Aorta (tissue), 5 donors: Measurements from ENCODE around the gene MAML2. TPM values are rescaled to one million over a fixed set of nuclear protein-coding genes. Genes with fewer than 3 reads are reported as not detected.

Source experiments
- ATAC-seq: fragments of 200-7000 bp; cut with Tn5 transposase; one replicate; pipeline ENCODE4 v1.9.1; 2022; ENCODE audit warnings: moderate library complexity; ENCODE audit not compliant: low FRiP score
- DNase-seq, 2 donors: peaks; one replicate each; pipeline ENCODE4 v3.0.0-alpha.2; 2020
- H3K27ac ChIP-seq, 2 donors: one replicate each; pipeline ENCODE4 v1.5.1; 2013; ENCODE audit warnings: low read length in 2 of 2, mild to moderate bottlenecking in 2 of 2, moderate library complexity in 2 of 2, control low read depth in 1 of 2, inconsistent platforms in 1 of 2, low read depth in 1 of 2
- H3K27me3 ChIP-seq, 2 donors: one replicate each; pipeline ENCODE4 v1.6.1; 2013; ENCODE audit warnings: control low read depth in 1 of 2, low read length in 1 of 2, mild to moderate bottlenecking in 1 of 2, moderate library complexity in 1 of 2; ENCODE audit not compliant: insufficient read depth in 2 of 2, control insufficient read depth in 1 of 2
- H3K36me3 ChIP-seq, 2 donors: one replicate each; pipeline ENCODE4 v1.6.1; 2013; ENCODE audit warnings: control low read depth in 1 of 2, low read length in 1 of 2, mild to moderate bottlenecking in 1 of 2; ENCODE audit not compliant: insufficient read depth in 2 of 2, control insufficient read depth in 1 of 2
- H3K4me1 ChIP-seq, 2 donors: one replicate each; pipeline ENCODE4 v1.6.1; 2013; ENCODE audit warnings: low read length in 2 of 2, control low read depth in 1 of 2, mild to moderate bottlenecking in 1 of 2, moderate library complexity in 1 of 2; ENCODE audit not compliant: insufficient read depth in 2 of 2, control insufficient read depth in 1 of 2
- H3K4me3 ChIP-seq, 2 donors: one replicate each; pipeline ENCODE4 v1.5.1; 2013; ENCODE audit warnings: low read length in 2 of 2, control low read depth in 1 of 2, mild to moderate bottlenecking in 1 of 2
- H3K9me3 ChIP-seq: one replicate; pipeline ENCODE4 v1.6.1; 2013; ENCODE audit warnings: mild to moderate bottlenecking, low read length; ENCODE audit not compliant: control insufficient read depth
- WGBS, 2 donors: extraction: QIAGEN DNeasy Blood & Tissue Kit; methylation state at CpG; one replicate each; pipeline ENCODE4 v1.1.7; 2013; 5-methylcytosine and 5-hydroxymethylcytosine counted together
- intact Hi-C, 2 donors: fragments of 100-400 bp; cut with DNase I; formaldehyde crosslinking; loops; one replicate each; pipeline versions ENCODE4 v1.14.2 to v1.15.0; 2022
- polyA plus RNA-seq, 2 donors: library from polyadenylated mRNA; stranded (reverse); fragments of 200-250 nt; gene quantifications; one replicate each; pipeline ENCODE4 v1.2.3, GENCODE V29; 2013
- total RNA-seq, 2 donors: library from RNA; stranded (reverse); fragmentation: NEBNext Ultra II Directional; extraction: Animal tissue kit (Norgen Biotek cat#: 25700); gene quantifications; one replicate each; pipeline ENCODE4 v1.2.1, GENCODE V29; 2021
- donor health status: healthy with polysubstance abuse.
- donor health status: Bipolar disorder and iron deficiency.
- donor health status: DM: no; HTN: no; CAD: no.
- donor health status: DM: no; HTN: no; CAD: no.
- donor health status: DM: yes; HTN: yes; CAD: no.

The MAML2 gene
- total and polyA plus RNA-seq, 4 donors, result 6.0 to 27.5 (median 14.0) TPM

DNA sequence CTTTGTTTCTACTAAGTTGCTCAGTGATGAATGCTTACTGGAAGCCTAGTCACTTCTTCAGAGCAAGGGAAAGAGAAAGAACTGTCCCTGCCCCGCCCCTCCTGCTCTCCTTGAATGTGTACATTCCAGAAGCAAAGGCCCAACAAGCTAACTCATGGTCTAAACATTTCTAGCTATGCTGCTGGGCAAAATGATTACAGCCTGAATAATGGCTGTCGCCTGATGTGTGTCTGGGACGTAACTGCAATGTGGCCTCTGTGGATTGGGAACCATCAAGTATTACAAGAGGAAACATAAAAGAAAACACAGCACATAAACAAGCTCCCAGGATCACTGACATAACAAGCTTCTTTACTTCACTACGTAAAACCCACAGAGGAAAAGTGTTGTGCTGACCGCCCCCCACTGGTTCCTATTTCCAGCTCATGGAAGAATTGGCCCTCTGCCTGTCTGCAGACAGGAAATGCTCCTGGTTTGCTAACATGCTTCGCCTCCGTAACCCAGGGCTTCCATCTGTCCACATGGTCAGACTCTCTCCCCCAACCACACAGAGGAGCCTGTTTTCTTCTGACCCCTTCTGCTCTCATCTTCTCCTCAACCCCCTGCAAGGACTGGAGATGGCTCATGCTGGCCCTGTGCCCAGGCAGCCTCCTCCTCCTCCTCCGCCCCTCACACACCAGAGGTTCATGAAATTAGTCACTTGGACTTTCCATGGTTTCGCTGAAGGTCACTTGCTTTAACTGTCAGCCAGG lies 187.2 kb downstream of the MAML2 start:
- Histone ChIP-seq H3K9me3 (no peaks in the 10 kb centered on the region), H3K4me1 (peaks cover 7 to 8% of the 10 kb centered on the region in 2 donors), H3K27ac (peak overlapping the region in 1 of 2 donors; percentile 95), H3K4me3 (no peak overlapping the region), H3K36me3 (no peaks in the 10 kb centered on the region), H3K27me3 (no peaks in the 10 kb centered on the region)
- intact Hi-C loops, result no loop called here
- DNase-seq (peak; percentile 85 to 88), ATAC-seq (peak; percentile 76)
- 46% methylated on average over 9 of the region's 9 CpGs for WGBS, 2 donors

GRCh38 chr11:96154802-96155520 lies 188.0 kb downstream of the MAML2 start:
- H3K27me3 ChIP-seq, result no peaks in the 10 kb centered on the region
- H3K36me3 ChIP-seq, result no peaks in the 10 kb centered on the region
- ATAC-seq, result no peak
- H3K27ac ChIP-seq, result peak overlapping the region in 1 of 2 donors; percentile 47
- H3K4me3 ChIP-seq, result no peak overlapping the region
- peaks cover 7 to 8% of the 10 kb centered on the region in 2 donors for H3K4me1 ChIP-seq
- WGBS, 2 donors, result 30 to 36% methylated on average over 7 of the region's 7 CpGs
- intact Hi-C loops, result loop anchor here in 1 of 2 donors (5.0 kb wide), 1 partner anchor 103 kb away; no protein-coding TSS in a partner anchor
- peak in 1 of 2 donors; percentile 64 for DNase-seq
- no peaks in the 10 kb centered on the region for H3K9me3 ChIP-seq

- Histone ChIP-seq H3K36me3 (no peaks in the 10 kb centered on the region), H3K4me3 (no peak overlapping the region), H3K27me3 (no peaks in the 10 kb centered on the region), H3K4me1 (peaks cover 7 to 8% of the 10 kb centered on the region in 2 donors), H3K27ac (no peak overlapping the region), H3K9me3 (no peaks in the 10 kb centered on the region)
- intact Hi-C loops, result loop anchor here in 1 of 2 donors (5.0 kb wide), 1 partner anchor 100 kb away; no protein-coding TSS in a partner anchor
- no peak for ATAC-seq
- 60 to 69% methylated on average over 1 of the region's 1 CpG for WGBS, 2 donors
- no peak for DNase-seq
Measured at GRCh38 chr11:96152623-96153022, 190.4 kb downstream of the MAML2 start.

DNA sequence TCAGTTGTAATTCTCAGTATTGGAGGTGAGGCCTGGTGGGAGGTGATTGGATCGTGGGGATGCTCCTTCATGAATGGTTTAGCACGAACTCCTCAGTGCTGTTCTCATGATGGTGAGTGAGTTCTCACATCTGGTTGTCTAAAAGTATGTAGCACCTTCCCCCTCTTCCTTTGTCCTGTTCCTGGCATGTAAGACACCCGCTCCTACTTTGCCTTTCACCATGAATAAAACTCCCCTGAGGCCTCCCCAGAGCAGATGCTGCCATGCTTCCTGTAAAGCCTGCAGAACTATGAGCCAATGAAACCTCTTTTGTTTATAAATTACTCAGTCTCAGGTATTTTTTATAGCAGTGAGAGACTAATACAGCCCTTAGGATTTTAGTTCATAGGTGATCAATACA lies 191.5 kb downstream of the MAML2 start:
- Histone ChIP-seq H3K36me3 (no peaks in the 10 kb centered on the region), H3K4me1 (peaks cover 0 to 7% of the 10 kb centered on the region in 2 donors), H3K27me3 (no peaks in the 10 kb centered on the region), H3K27ac (no peak overlapping the region), H3K9me3 (no peaks in the 10 kb centered on the region), H3K4me3 (no peak overlapping the region)
- 94 to 99% methylated on average over 3 of the region's 3 CpGs for WGBS, 2 donors
- ATAC-seq, result no peak
- intact Hi-C loops, result loop anchor here in 1 of 2 donors (5.0 kb wide), 1 partner anchor 99 kb away; no protein-coding TSS in a partner anchor
- no peak for DNase-seq

DNA sequence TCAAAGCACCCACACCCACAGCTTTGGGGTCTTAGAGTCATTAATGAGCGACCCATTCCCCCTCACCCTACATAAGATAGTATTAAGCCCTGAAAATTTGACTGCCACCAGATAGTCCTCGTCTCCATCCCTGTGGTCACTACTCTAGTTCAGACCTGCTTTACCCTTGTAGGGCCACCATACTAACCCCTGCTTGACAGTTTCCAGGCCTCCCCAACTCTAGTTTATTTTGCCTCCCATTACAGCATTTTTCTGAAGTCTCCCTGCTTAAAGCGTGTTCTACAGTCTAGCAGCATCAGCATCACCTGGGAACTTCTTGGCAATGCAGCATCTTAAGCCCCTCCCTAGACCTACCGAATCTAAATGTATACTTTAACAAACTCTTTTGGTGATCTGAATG lies 192.4 kb downstream of the MAML2 start:
- Histone ChIP-seq H3K9me3 (no peaks in the 10 kb centered on the region), H3K4me1 (peaks cover 0 to 5% of the 10 kb centered on the region in 2 donors), H3K36me3 (no peaks in the 10 kb centered on the region), H3K27ac (no peak overlapping the region), H3K27me3 (no peaks in the 10 kb centered on the region), H3K4me3 (no peak overlapping the region)
- WGBS, 2 donors, result 90 to 94% methylated on average over 4 of the region's 4 CpGs
- DNase-seq (no peak), ATAC-seq (no peak)
- intact Hi-C loops, result loop anchor here in 1 of 2 donors (5.0 kb wide), 1 partner anchor 98 kb away; no protein-coding TSS in a partner anchor

DNA sequence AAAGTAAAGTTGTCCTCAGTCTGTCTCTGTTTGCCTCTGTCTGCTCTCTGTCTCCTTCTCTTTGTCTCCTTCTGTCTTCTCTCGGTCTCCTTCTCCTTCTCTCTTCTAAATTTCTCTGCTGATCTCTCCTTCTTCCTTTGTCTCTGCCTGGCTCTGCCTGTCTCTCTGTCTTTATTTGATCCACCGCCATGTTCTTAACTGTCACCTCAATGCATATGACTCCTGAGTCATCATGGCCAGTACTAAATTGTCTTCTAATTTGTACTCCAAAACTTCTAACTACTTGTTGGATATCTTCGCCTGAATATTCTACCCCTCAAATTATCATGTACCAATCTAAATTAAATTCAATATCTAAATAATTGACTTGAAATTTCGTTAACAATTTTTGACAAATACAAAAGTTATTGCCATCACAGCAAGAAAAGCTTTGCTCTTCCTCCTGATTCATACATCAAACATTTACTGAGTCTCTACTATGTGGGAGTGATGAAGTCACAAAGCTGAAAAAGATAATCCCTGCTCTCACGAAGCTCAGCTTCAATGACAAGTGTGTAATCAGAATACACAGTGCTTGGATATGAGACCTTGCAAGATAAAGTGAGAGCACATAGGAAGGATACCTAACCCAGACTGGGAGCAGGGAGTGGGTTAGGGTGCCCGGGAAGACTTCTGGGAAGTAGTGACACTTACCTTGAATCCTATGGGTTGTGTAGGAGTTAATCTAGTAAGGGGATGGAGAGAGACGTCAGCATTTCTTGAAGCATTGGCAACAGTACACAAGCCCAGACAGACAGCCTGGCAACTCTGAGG lies 193.0 kb downstream of the MAML2 start:
- DNase-seq (no peak), ATAC-seq (no peak)
- intact Hi-C loops, result loop anchor here in 1 of 2 donors (5.0 kb wide), 1 partner anchor 98 kb away; no protein-coding TSS in a partner anchor
- Histone ChIP-seq H3K9me3 (no peaks in the 10 kb centered on the region), H3K27me3 (no peaks in the 10 kb centered on the region), H3K27ac (no peak overlapping the region), H3K36me3 (no peaks in the 10 kb centered on the region), H3K4me1 (peaks cover 0 to 2% of the 10 kb centered on the region in 2 donors), H3K4me3 (no peak overlapping the region)
- WGBS, 2 donors, result 74 to 78% methylated on average over 7 of the region's 7 CpGs

- 93 to 95% methylated on average over 6 of the region's 6 CpGs for WGBS, 2 donors
- H3K36me3 ChIP-seq, result no peaks in the 10 kb centered on the region
- intact Hi-C loops, result no loop called here
- no peak for DNase-seq
- no peak overlapping the region for H3K4me3 ChIP-seq
- no peak overlapping the region for H3K27ac ChIP-seq
- H3K9me3 ChIP-seq, result no peaks in the 10 kb centered on the region
- no peak for ATAC-seq
- H3K4me1 ChIP-seq, result peaks cover 1 to 3% of the 10 kb centered on the region in 2 donors
- H3K27me3 ChIP-seq, result no peaks in the 10 kb centered on the region
Measured at GRCh38 chr11:96147906-96148486, 195.0 kb downstream of the MAML2 start.

DNA sequence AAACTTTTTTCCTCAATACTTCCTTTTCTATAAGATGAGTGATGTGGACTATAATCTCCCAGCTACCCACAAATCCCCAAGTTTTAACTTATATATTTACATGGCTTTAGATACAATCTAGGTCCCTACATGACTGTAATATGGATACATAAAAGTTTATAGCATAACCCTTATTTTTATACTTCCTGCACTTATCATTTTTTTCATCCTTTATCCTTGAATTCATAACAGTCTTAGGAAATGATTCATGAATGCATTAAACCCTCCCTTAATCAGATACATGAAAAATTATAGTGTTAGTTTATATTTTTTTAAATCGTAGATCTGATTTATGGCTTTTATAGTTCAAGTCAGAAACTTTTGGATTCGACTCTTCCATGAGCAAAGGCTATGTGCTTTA lies 195.8 kb downstream of the MAML2 start:
- H3K36me3 ChIP-seq, result no peaks in the 10 kb centered on the region
- H3K27me3 ChIP-seq, result no peaks in the 10 kb centered on the region
- intact Hi-C loops, result no loop called here

More for the DNA sequence above, 195.8 kb downstream of the MAML2 start:
- Histone ChIP-seq H3K4me3 (no peak overlapping the region), H3K9me3 (no peaks in the 10 kb centered on the region), H3K27ac (no peak overlapping the region), H3K4me1 (peaks cover 1 to 4% of the 10 kb centered on the region in 2 donors)
- DNase-seq (no peak), ATAC-seq (no peak)
- WGBS, 2 donors, result 55 to 64% methylated on average over 2 of the region's 2 CpGs
